Chondrocyte (in vitro differentiated cells): ENCODE results near the gene MCM5. TPM values are rescaled to one million over a fixed set of nuclear protein-coding genes. Genes with fewer than 3 reads are reported as not detected.

Experiments
- DNase-seq: peaks from one replicate; pipeline ENCODE4 v3.0.0; 2021; ENCODE audit warnings: mixed read lengths, low spot score
- H3K27ac Mint-ChIP-seq: one replicate; pipeline ENCODE4 v1.8.0; 2021; ENCODE audit warnings: mild to moderate bottlenecking, moderate library complexity, mixed read lengths; ENCODE audit not compliant: unreplicated experiment
- H3K27me3 Mint-ChIP-seq: 2 replicates; pipeline ENCODE4 v1.8.0; 2021; ENCODE audit warnings: low read depth, mixed read lengths
- H3K36me3 Mint-ChIP-seq: 2 replicates; pipeline ENCODE4 v1.8.0; 2021; ENCODE audit warnings: low read depth, mixed read lengths
- H3K4me1 Mint-ChIP-seq: 2 replicates; pipeline ENCODE4 v1.8.0; 2021; ENCODE audit warnings: low read depth, mild to moderate bottlenecking, mixed read lengths
- H3K4me3 Mint-ChIP-seq: one replicate; pipeline ENCODE4 v1.8.0; 2021; ENCODE audit warnings: mild to moderate bottlenecking, moderate library complexity, mixed read lengths; ENCODE audit not compliant: unreplicated experiment
- H3K9me3 Mint-ChIP-seq: 2 replicates; pipeline ENCODE4 v1.8.0; 2021; ENCODE audit warnings: low read depth, mixed read lengths
- long read RNA-seq: library from polyadenylated mRNA; stranded (forward); transcript quantifications from one replicate; pipeline ENCODE4 v2.0.0, GENCODE V29; 2021
- total RNA-seq: library from RNA; stranded (reverse); gene quantifications from 3 replicates; pipeline ENCODE4 v1.2.1, GENCODE V29; 2021
- TF ChIP-seq, protein P1 (sequence below): fragments of 200-600 bp; sonication (generic); IDR thresholded peaks from 2 replicates; pipeline ENCODE4 v1.5.0; 2021; ENCODE audit warnings: antibody characterized with exemption, mild to moderate bottlenecking, moderate library complexity

Gene MCM5
- total RNA-seq, result 13.3 to 49.6 TPM (median 14.4 TPM) in 3 replicates
- long read RNA-seq, transcript MCM5-201 (17 exons, 3,534 nt), result major isoform, 53 of 56 reads
- long read RNA-seq, partial matches to known transcripts, result 2 of 56 reads
- long read RNA-seq, other reads (novel, unspliced or antisense), result 1 of 56 reads

DNA sequence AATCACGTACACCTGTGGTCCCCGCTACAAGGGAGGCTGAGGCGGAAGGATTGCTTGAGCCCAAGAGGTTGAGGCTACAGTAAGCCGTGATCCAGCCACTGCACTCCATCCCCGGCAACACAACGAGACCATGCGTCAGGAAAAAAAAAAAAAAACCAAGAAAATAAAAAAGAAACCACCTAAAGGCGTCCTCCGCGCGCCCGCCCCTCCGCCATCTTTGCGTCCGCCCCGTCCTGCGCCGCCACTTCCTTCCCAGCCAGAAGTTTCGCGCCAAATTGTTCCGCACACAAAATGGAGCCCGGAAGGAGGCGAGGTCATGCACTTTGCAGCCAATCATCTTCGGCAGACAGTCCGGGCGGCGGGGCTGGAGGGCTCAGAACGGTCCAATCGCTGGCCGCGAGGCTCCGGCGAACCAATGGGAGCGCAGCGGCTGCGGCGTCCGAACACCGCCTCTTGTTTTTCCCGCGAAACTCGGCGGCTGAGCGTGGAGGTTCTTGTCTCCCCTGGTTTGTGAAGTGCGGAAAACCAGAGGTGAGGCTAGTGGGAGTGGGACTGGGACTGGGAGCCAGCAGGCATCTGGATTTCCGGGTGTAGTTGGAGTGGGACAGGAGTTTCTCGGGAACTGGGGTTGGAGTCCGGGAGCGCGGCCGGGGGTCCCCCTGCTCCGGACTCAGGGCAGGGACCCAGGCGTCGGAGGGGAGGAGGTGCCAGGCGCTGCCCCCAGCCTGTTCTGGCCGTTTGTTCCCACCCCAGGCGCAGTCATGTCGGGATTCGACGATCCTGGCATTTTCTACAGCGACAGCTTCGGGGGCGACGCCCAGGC, at the start of gene MCM5:
TSS of gene MCM5 (plus strand) at position 463 of the 823 bp plus-strand sequence. CDS start at position 762, 299 bp downstream.
- H3K4me3 Mint-ChIP-seq, result peak within 1 kb of the TSS; percentile 97
- H3K36me3 Mint-ChIP-seq, result no peaks in the 10 kb centered on the region
- peaks cover 16% of the 10 kb centered on the region for H3K4me1 Mint-ChIP-seq
- TF ChIP-seq, protein P1, sequence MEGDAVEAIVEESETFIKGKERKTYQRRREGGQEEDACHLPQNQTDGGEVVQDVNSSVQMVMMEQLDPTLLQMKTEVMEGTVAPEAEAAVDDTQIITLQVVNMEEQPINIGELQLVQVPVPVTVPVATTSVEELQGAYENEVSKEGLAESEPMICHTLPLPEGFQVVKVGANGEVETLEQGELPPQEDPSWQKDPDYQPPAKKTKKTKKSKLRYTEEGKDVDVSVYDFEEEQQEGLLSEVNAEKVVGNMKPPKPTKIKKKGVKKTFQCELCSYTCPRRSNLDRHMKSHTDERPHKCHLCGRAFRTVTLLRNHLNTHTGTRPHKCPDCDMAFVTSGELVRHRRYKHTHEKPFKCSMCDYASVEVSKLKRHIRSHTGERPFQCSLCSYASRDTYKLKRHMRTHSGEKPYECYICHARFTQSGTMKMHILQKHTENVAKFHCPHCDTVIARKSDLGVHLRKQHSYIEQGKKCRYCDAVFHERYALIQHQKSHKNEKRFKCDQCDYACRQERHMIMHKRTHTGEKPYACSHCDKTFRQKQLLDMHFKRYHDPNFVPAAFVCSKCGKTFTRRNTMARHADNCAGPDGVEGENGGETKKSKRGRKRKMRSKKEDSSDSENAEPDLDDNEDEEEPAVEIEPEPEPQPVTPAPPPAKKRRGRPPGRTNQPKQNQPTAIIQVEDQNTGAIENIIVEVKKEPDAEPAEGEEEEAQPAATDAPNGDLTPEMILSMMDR, result no peak
- H3K27me3 Mint-ChIP-seq, result no peaks in the 10 kb centered on the region
- H3K9me3 Mint-ChIP-seq, result no peaks in the 10 kb centered on the region
- H3K27ac Mint-ChIP-seq, result peak within 1 kb of the TSS; percentile 85
- peak; percentile 99 for DNase-seq

DNA sequence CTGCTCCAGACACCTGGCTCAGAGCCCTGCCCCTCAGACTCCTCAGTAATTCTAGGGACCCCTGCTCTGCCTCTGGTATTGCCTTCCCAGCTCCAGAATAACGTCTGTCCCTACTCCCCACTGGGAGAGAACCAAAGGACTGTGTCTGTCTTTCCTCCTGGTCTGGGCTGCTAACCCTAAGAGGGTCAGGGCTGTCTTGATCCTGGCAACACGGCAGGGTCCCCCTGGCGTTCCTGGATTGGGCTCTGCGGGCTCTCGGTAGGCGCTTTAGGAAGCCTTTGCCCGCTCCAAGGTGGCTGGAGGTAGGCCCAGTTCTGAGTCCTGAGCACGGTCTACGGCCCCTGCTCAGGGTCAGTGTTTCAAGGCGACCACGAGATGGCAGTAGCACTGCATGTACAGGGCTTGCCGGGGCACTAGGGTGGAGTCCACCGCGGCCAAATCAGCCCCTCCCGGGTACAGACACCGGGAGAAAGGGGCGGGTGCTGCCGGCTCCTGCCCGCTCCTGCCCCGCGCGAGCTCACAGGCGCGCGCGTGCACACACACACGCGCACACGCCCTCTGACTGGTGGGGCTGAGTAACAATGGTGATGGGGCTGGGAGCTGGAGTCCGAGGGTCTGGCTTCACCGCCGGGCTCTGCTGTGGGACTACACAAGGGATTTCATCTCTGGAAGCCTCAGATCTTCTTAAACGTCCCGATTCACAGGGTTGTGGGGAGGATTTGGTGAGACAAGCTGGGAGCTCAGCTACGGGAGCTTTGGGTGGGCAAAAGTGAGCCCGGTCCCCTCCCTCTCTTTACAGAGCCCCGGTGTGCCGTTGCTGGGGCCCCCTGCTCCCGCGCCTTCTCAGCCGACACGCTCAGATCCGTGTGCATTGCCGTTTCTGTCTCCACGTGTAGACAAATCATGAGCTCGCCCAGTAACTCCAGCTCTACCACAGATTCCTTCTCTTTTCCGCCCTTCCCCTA, 49.1 kb upstream of the MCM5 start:
- Mint-ChIP-seq H3K27ac (peak overlapping the region; percentile 86), H3K4me1 (peaks cover 23% of the 10 kb centered on the region), H3K27me3 (no peaks in the 10 kb centered on the region), H3K36me3 (no peaks in the 10 kb centered on the region), H3K9me3 (no peaks in the 10 kb centered on the region), H3K4me3 (peak overlapping the region; percentile 85)
- DNase-seq, result no peak
- TF ChIP-seq, protein P1, result peak; percentile 99

DNA sequence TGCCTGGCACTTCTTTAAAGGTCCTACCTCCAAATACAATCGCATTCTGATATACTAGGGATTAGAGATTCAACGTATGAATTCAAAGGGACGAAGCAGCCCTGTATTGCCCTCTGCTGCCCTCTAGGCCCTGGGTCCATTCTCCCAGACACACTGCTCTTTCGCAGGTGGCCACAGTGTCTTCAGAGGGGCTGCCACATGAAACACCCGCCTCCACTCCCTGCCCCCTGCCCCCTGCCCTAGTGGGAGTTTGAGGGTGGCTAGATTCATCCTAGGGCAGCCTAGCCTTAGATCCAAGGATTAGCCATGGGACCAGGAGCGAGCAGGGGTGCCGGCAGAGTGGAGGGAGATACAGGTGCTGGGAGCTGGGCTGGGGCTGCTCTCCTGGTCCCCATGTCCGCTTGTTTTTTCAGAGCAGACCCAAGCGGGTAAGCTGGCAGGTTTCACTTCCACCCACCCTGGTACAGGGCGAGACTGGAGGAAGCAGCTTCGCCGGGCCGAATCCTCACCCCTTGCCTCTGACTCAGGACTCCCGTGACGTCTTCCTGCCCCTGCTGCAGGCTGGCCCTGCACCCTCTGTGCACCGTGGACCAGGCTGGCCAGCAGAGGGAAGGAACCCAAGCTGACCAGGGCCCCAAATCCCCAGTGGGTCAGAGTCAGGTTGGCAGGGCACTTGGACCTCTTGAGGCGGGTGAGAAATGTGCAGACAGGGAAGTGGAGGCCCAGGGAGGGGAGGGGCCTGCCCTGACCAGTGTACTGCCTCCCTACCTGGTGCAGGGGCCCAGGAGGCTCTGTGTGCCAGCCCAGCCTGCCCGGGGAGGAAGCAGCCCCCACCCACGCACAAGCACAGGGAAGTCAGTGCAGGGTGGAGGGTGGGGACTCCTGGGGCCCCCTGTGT, 47.5 kb upstream of the MCM5 start:
- Mint-ChIP-seq H3K4me3 (no peak overlapping the region), H3K4me1 (peaks cover 23% of the 10 kb centered on the region), H3K36me3 (no peaks in the 10 kb centered on the region), H3K27me3 (no peaks in the 10 kb centered on the region), H3K27ac (no peak overlapping the region), H3K9me3 (no peaks in the 10 kb centered on the region)
- TF ChIP-seq, protein P1, result no peak
- no peak for DNase-seq

DNA sequence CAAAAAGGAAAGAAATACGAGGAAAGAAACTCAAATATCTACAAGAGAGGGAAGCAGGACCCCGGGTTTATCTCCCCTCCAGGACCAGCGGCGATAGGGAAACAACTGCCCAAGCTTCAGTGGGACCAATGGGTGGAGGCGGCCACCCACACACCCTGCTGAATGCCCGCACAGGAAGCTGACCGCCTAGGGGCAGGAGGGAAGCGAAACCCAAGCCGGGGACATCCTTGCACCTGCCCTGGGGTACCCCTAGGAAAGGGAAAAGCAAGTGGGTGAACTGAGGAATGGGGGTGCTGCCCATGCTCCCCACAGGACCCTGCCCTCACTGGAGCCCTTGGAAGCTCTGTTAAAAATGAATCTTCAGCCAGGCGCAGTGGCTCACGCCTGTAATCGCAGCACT, 46.6 kb upstream of the MCM5 start:
- H3K27ac Mint-ChIP-seq, result no peak overlapping the region
- H3K9me3 Mint-ChIP-seq, result no peaks in the 10 kb centered on the region
- TF ChIP-seq, protein P1, result no peak
- H3K36me3 Mint-ChIP-seq, result no peaks in the 10 kb centered on the region
- no peak overlapping the region for H3K4me3 Mint-ChIP-seq
- no peaks in the 10 kb centered on the region for H3K27me3 Mint-ChIP-seq
- DNase-seq, result no peak
- H3K4me1 Mint-ChIP-seq, result peaks cover 23% of the 10 kb centered on the region
